ENCODE results near the gene SPNS3. TPM values are rescaled to one million over a fixed set of nuclear protein-coding genes. Genes with fewer than 3 reads are reported as not detected.
A peak's percentile ranks its signal among the peaks of the same experiment; 100 is the strongest.

Gene SPNS3
- total RNA-seq = 0.24 TPM
- long read RNA-seq, partial matches to known transcripts = 0 of 1 reads
- long read RNA-seq, other reads (novel, unspliced or antisense) = 0 of 1 reads

GRCh38 chr17:4433515-4434031 is at the start of gene SPNS3:
SPNS3 (plus strand) TSS chr17:4433940; CDS start chr17:4433968, 28 bp downstream.
- no peak within 1 kb of the TSS for H3K27ac ChIP-seq
- no peak for DNase-seq

GRCh38 chr17:4386406-4386805 is 47.3 kb upstream of the SPNS3 start:
- intact Hi-C loops (cut with DNase I) = no loop called here
- Histone ChIP-seq H3K27ac (no peak overlapping the region), H3K36me3 (no peaks in the 10 kb centered on the region), H3K4me1 (no peaks in the 10 kb centered on the region), H3K9me3 (no peaks in the 10 kb centered on the region), H3K27me3 (ENCODE audit: low read depth) (no peaks in the 10 kb centered on the region), H3K4me3 (no peak overlapping the region)
- DNase-seq = no peak
- TF ChIP-seq, protein P1, sequence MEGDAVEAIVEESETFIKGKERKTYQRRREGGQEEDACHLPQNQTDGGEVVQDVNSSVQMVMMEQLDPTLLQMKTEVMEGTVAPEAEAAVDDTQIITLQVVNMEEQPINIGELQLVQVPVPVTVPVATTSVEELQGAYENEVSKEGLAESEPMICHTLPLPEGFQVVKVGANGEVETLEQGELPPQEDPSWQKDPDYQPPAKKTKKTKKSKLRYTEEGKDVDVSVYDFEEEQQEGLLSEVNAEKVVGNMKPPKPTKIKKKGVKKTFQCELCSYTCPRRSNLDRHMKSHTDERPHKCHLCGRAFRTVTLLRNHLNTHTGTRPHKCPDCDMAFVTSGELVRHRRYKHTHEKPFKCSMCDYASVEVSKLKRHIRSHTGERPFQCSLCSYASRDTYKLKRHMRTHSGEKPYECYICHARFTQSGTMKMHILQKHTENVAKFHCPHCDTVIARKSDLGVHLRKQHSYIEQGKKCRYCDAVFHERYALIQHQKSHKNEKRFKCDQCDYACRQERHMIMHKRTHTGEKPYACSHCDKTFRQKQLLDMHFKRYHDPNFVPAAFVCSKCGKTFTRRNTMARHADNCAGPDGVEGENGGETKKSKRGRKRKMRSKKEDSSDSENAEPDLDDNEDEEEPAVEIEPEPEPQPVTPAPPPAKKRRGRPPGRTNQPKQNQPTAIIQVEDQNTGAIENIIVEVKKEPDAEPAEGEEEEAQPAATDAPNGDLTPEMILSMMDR (IDR thresholded peaks at IDR 0.05) = no peak
- ATAC-seq = no peak

More at GRCh38 chr17:4433515-4434031, at the start of gene SPNS3:
- Histone ChIP-seq H3K4me1 (peaks cover 6% of the 10 kb centered on the region), H3K36me3 (no peaks in the 10 kb centered on the region), H3K27me3 (ENCODE audit: low read depth) (no peaks in the 10 kb centered on the region), H3K4me3 (no peak within 1 kb of the TSS), H3K9me3 (no peaks in the 10 kb centered on the region)
- TF ChIP-seq, protein P1 (IDR thresholded peaks at IDR 0.05) = no peak
- intact Hi-C loops (cut with DNase I) = no loop called here
- ATAC-seq = peak; percentile 11 to 50

DNA sequence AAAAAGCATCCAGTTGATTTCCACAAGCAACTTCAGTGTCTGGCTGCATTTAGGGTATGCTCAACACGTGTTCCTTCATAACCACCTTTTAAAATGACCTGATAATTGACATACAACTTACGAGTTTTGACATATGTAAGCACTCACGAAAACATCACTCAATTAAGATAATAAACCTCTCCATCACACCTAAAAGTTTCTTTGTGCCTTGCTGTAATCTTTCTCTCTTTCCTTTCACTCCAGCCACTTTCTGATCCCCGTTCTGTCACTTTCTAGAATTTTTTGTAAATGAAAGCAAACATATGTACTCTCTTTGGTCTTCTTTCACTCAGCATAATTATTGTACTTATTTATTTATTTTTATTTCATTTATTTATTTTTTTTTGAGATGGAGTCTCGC is 46.6 kb upstream of the SPNS3 start:
- DNase-seq (no peak), ATAC-seq (no peak)
- no peaks in the 10 kb centered on the region for H3K36me3 ChIP-seq
- no peak overlapping the region for H3K4me3 ChIP-seq
- TF ChIP-seq, protein P1 (IDR thresholded peaks at IDR 0.05) = no peak
- no peak overlapping the region for H3K27ac ChIP-seq
- H3K4me1 ChIP-seq = no peaks in the 10 kb centered on the region
- intact Hi-C loops (cut with DNase I) = no loop called here
- H3K27me3 ChIP-seq (ENCODE audit: low read depth) = no peaks in the 10 kb centered on the region
- no peaks in the 10 kb centered on the region for H3K9me3 ChIP-seq

DNA sequence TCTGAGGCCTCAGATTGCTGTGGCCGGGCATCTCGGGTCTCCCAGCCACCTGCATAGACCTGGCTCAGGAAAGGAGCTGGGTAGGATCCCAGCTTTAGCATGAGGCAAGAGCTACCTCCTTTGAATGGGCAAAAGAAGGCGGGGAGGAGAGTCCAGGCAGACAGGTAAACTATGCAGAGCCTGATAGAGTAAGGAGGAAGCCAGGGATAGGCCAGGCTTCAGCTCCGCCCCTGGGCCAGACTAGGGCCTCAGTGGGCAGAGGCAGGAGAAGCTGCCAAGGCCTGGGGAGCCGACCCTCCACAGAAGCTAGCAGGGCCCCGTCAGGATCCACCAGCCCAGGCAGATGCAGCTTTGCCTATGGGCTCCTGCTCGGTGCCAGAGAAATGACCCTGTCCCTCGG is 44.7 kb upstream of the SPNS3 start:
- no peaks in the 10 kb centered on the region for H3K27me3 ChIP-seq (ENCODE audit: low read depth)
- H3K4me1 ChIP-seq = no peaks in the 10 kb centered on the region
- no peaks in the 10 kb centered on the region for H3K9me3 ChIP-seq
- H3K4me3 ChIP-seq = no peak overlapping the region
- no peak overlapping the region for H3K27ac ChIP-seq
- ATAC-seq (peak; percentile 56 to 67), DNase-seq (no peak)
- TF ChIP-seq, protein P1 (IDR thresholded peaks at IDR 0.05) = no peak
- intact Hi-C loops (cut with DNase I) = no loop called here
- H3K36me3 ChIP-seq = no peaks in the 10 kb centered on the region

GRCh38 chr17:4393806-4394205 is 39.9 kb upstream of the SPNS3 start:
- Histone ChIP-seq H3K4me1 (no peaks in the 10 kb centered on the region), H3K27me3 (ENCODE audit: low read depth) (no peaks in the 10 kb centered on the region), H3K36me3 (no peaks in the 10 kb centered on the region), H3K4me3 (no peak overlapping the region), H3K9me3 (no peaks in the 10 kb centered on the region), H3K27ac (no peak overlapping the region)
- no peak for DNase-seq
- ATAC-seq = no peak
- TF ChIP-seq, protein P1 (IDR thresholded peaks at IDR 0.05) = no peak
- intact Hi-C loops (cut with DNase I) = no loop called here

Measured in lower lobe of right lung (tissue), 2 donors.